NCI-H510A (cell line): ENCODE measurements around the gene FGFBP1.

Experiments used
- DNase-seq: peaks from one replicate; lab custom pipeline; 2025; lab: John Stamatoyannopoulos, UW

The FGFBP1 gene

GRCh38 chr4:15938640-15939039 lies at the start of gene FGFBP1:
Gene FGFBP1, minus strand, starts transcription at chr4:15938740. Its CDS starts 2,108 bp downstream, at chr4:15936632.
- no peak for DNase-seq

GRCh38 chr4:15988222-15988621 lies 49.7 kb upstream of the FGFBP1 start:
- DNase-seq = no peak

DNA sequence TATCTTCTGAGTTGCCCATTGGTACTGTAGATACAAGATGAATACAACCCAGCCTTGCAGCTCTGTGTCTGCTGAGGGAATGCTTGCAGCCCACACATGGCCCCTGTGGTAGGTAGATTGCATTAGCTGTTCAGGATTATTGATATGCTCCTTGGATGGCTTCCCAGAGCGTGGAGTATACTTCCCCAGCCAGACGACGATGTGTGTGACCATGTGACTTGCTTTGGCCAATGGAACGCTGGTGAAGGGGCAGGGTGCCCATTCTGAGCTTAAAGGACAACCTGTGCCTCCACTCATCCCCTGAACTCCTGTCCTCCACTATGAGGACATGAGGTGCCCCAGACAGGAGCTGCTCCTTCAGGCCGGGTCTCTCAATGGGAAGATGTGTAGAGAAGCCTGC lies 48.4 kb upstream of the FGFBP1 start:
- DNase-seq = no peak

- DNase-seq = no peak
Observed at GRCh38 chr4:15983610-15984009, 45.1 kb upstream of the FGFBP1 start.

DNA sequence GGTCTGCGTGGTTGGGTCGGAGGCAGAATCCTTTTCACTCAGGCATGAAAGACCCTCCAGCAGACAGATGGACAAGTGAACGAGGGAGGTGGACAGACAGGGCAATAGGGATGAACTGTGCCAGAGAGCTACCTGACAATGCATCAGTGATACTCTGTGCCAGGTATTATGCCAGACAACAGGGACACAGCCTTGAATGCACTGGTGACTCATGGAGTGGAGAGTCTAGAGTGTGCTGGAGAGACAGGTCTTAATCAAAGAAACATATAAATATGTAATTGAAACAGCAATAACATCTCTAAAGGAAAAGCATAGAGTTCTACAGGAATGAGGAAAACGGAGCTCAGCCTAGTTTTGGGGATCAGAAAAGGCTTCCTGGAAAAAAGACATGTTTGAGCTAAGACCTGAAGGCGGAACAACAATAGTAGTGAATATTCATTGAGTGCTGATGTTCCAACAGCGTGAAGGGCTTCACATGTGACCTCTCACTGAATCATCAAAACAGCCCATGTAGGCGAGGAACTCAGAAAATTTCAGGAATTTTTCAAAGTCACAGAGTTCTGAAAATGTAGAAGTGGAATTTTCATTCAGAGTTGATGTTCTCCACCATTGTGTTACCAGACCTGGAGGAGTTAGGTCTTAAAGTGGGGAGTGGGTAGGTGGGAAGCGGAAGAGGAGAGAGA lies 44.4 kb upstream of the FGFBP1 start:
- no peak for DNase-seq

GRCh38 chr4:15976456-15977447 lies 38.2 kb upstream of the FGFBP1 start:
- DNase-seq = no peak

- DNase-seq = no peak
Observed at GRCh38 chr4:15971068-15971801, 32.7 kb upstream of the FGFBP1 start.

DNA sequence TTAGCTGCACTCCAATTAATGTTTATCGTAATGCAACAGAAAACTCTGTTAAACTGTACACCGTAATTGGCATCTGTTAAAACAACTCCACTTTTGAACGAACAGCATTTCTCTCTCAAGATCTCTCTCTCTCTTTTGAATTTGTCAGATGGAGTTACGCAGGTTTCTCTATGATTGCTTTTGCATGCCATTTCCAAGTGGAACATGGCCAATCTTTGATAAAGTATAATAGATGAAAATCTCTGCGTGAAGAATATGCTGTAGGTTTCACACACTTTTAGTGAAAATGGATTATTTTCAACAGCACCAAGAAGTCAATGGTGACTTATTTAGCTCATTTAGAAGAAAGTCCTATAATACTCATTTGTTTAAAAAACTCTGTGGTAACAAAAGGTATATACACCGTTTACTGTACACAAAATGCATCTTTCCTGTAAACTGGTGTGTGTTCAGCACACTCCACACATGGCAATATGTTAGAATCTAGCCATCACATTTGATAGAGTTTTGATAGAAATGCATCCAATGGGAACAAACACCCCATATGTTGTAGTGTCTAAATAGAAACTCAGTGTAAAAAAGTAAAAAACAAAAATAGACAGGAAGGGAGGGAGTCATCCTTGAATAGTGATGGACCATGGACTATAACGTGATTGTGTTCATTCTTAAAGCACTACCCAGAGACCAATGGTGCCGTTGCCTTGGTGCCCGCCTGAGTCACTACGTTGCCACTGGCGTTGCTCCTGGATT lies 30.2 kb upstream of the FGFBP1 start:
- no peak for DNase-seq

GRCh38 chr4:15965325-15965724 lies 26.8 kb upstream of the FGFBP1 start:
- no peak for DNase-seq

DNA sequence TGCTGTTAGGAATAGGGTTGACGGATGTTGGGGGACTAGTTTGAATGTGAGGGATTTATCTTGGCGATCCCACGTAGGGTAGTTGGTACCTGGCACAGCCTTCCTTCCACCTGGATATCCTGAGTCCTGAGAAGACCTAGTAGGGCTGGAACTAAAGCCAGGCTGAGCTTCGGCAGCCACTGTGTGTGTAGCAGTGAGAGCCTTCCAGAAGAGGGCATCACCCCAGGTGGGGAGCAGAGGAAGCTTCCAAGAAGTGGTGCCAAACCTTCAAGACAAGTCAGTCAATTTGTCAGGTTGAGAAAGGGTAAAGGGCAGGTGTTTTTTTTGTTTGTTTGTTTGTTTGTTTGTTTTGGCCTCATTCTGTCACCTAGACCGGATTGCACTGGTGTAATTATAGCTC lies 25.6 kb upstream of the FGFBP1 start:
- DNase-seq = no peak

DNA sequence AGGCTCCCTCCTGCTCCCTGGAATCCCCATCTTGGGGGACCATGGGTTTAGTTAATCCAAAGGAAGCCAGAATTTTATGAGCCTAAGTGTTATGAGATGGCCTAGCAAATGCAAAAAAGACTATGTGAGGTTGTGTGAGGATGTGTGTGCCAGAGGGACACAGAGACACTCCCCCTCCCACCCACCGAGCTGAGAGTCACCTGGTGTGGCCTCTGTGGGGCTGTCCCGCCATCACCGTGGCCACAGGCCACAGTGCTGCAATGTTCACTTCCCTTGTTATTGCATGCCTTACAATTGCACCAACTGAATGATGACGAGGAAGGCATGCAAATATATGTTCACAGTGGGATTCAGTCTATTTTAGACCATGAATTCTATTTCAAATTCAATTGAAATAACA lies 25.0 kb upstream of the FGFBP1 start:
- DNase-seq = no peak

DNA sequence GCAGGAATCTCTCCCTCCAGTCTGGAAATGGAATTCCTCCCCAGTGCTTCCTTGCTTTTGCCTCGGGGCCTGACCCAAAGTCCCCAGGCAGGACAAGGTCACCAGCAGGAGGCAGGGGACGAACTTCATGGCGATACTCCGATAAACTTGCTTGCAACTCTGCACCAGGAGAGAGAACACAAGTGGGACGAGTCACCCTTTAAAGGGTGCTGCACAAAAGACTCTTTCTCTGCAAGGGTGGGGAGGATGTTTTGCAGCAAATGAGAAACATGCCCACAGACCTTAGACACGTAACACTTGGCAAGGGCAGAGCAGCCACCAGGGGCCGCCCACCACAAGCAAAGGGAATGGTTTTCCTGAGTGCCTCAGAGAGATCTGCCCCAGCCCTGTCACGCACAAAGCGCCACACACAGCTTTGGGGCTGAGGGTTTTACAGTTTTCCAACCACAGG lies 24.5 kb upstream of the FGFBP1 start, which contains the start of gene FGFBP2:
TSS of gene FGFBP2 (minus strand) at position 175 of the 451 bp plus-strand sequence. CDS start at position 129, 46 bp downstream.
- no peak for DNase-seq

DNA sequence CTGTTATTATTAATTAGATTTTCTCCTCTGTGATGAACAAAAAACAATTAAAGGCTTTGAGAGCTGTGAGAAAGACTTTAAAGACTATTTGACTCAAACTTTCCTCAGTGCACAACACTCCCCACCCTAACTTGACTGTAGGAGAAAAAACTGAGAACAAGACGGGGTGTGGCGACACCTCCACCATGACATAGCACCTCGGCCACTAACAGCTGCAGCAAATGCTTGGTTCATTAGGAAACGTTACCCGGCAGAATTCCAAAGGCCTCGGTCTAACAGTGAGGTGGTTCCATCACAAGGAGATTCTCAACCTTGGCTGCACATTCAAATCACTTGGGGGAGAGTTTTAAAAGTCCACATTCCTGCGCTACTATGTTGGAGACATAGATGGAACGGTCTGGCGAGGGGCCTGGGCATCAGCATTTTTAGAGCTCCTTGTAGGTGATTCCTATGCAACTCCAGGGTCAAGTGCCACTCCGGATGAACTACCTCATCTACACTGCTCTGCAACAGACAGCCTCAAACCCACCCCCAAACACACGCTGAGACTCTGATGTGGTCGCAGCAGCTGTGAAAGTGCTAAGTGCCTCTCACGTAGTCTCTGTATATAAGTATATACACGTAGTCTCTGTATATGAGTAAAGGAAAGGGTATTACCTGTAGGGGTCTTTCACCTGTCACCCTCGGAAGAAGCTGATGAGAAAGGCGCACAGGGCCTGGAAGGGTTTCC lies 23.4 kb upstream of the FGFBP1 start:
- no peak for DNase-seq

DNA sequence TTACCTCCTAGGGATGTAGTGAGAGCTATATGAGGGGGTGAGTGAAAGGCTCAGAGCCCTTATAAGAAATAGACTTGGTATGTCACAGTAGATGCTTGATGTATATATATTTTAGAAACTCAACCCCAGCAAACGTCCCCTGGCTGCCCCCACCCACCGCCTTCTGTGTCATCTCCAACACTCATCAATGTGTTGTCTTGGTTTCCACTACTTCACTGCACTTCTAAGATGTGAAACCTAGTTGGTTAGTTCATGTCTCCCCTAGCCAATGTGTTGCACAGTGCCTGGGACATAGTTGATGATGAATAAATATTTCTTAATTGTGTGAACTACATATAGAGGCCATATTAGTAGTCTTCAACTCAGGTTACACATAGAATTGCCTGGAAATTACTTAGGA lies 20.0 kb upstream of the FGFBP1 start:
- no peak for DNase-seq

DNA sequence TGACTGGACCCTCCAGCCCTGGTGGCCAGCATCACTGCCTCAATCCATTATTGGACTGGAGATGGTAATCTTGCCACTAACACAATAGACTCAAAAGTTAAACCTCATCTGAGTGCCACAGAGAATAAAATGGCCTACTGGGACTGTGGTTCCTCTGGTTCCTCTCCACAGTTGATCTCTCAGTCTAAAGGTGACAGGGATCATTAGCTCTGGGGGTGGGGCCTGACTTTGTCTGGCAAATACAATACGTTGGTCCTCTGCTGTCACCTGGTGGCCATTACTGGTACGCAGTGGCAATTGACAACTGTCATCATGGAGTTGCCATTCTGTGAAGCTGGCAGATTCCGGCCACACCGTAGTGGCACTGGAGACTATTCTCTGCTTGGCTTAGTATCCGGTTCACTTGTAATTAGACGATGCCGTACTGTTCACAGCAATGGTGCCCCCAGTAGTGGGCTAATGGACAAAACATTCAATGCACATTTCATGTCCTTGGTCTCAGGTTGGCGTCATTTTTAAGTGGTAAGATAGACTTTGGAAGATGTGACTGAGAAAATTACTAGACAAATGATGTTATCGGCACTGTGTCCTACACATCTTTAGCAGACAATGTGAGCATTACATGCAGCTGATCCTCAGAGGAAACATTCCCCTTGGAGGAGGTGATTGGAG lies 17.8 kb upstream of the FGFBP1 start:
- DNase-seq = peak; percentile 48

DNA sequence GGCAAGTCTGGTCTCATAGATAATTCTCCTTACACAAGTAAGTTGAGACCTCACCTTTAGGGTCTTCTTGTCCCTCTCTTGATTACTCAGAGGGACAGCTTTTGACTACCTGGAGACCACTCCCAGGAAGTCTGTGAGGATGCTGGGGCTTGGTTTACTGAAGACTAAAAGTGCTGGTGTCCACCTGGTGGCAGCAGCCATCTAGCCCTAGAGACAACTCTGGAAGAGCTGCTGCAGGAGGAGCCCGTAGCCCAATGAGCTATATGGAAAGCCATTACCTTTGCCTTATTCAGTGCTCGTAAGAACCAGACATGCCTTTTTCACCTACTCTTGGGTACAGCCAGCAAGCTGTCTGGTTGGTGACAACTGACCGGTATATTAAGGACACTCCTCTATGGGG lies 17.1 kb upstream of the FGFBP1 start:
- DNase-seq = no peak

- no peak for DNase-seq
Observed at GRCh38 chr4:15953625-15954024, 15.1 kb upstream of the FGFBP1 start.

DNA sequence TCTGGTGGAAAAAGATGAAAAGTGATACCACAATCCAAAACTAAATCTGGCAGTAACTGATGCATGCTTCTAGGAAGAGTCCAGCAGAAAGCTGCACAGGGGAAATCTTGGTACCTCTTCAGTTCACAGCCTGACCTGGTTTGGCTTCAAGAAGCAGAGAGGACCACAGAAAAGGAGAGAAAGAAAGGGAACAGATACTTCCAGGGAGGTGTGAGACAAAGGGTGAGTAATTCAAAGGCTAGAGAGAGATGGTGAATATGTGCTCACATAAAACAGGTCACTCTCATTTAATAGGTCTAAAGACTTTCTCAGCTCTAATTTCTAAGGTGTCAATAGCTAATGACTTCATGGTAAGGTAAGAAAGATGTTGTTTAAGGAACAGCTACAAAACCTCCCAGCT lies 13.2 kb upstream of the FGFBP1 start:
- DNase-seq = no peak

GRCh38 chr4:15948826-15949225 lies 10.3 kb upstream of the FGFBP1 start:
- no peak for DNase-seq

- no peak for DNase-seq
Observed at GRCh38 chr4:15947684-15948083, 9.1 kb upstream of the FGFBP1 start.
